Rectal smooth muscle tissue (tissue), 1 donor: Measurements from ENCODE around the gene PTPRG.
"Not testable (repeated sequence)": the region's sequence is repeated elsewhere in the genome, so short reads cannot be mapped to it uniquely, and the experiment has no call there.

Source experiments
- H3K27ac ChIP-seq: one replicate; pipeline ENCODE4 v1.7.0; 2013; ENCODE audit warnings: low read depth, low read length, inconsistent platforms
- H3K27me3 ChIP-seq: one replicate; pipeline ENCODE4 v1.7.0; 2013; ENCODE audit warnings: low read length; ENCODE audit not compliant: control insufficient read depth, insufficient read depth
- H3K36me3 ChIP-seq: one replicate; pipeline ENCODE4 v1.7.0; 2013; ENCODE audit warnings: low read length; ENCODE audit not compliant: control insufficient read depth, insufficient read depth
- H3K4me1 ChIP-seq: one replicate; pipeline ENCODE4 v1.7.0; 2013; ENCODE audit warnings: low read length; ENCODE audit not compliant: control insufficient read depth, insufficient read depth
- H3K4me3 ChIP-seq: one replicate; pipeline ENCODE4 v1.7.0; 2013; ENCODE audit warnings: low read length
- H3K9ac ChIP-seq: one replicate; pipeline ENCODE4 v1.7.0; 2013; ENCODE audit warnings: low read length

The PTPRG gene

GRCh38 chr3:61812517-61812916, 251.1 kb downstream of the PTPRG start:
- Histone ChIP-seq H3K36me3 (no peaks in the 10 kb centered on the region), H3K9ac (no peak overlapping the region), H3K4me3 (no peak overlapping the region), H3K4me1 (peaks cover 44% of the 10 kb centered on the region), H3K27ac (no peak overlapping the region), H3K27me3 (no peaks in the 10 kb centered on the region)

GRCh38 chr3:61813636-61814035, 252.3 kb downstream of the PTPRG start:
- Histone ChIP-seq H3K36me3 (no peaks in the 10 kb centered on the region), H3K9ac (no peak overlapping the region), H3K27ac (no peak overlapping the region), H3K4me1 (peaks cover 33% of the 10 kb centered on the region), H3K4me3 (no peak overlapping the region), H3K27me3 (no peaks in the 10 kb centered on the region)

- no peaks in the 10 kb centered on the region for H3K27me3 ChIP-seq
- no peak overlapping the region for H3K9ac ChIP-seq
- H3K27ac ChIP-seq = no peak overlapping the region
These were observed 253.3 kb downstream of the PTPRG start for GRCh38 chr3:61814674-61815073.

GRCh38 chr3:61816304-61816703, 254.9 kb downstream of the PTPRG start:
- peaks cover 11% of the 10 kb centered on the region for H3K4me1 ChIP-seq
- H3K27ac ChIP-seq, H3K27me3 ChIP-seq, H3K4me3 ChIP-seq, H3K36me3 ChIP-seq, H3K9ac ChIP-seq: not testable (repeated sequence)

More at GRCh38 chr3:61814674-61815073, 253.3 kb downstream of the PTPRG start:
- Histone ChIP-seq H3K36me3 (no peaks in the 10 kb centered on the region), H3K4me3 (no peak overlapping the region), H3K4me1 (peaks cover 26% of the 10 kb centered on the region)

GRCh38 chr3:61819861-61820260, 258.5 kb downstream of the PTPRG start:
- Histone ChIP-seq H3K36me3 (no peaks in the 10 kb centered on the region), H3K9ac (no peak overlapping the region), H3K27me3 (no peaks in the 10 kb centered on the region), H3K27ac (no peak overlapping the region), H3K4me3 (no peak overlapping the region), H3K4me1 (peaks cover 8% of the 10 kb centered on the region)

GRCh38 chr3:61820306-61820992, 259.1 kb downstream of the PTPRG start:
- Histone ChIP-seq H3K9ac (no peak overlapping the region), H3K4me3 (no peak overlapping the region), H3K27ac (no peak overlapping the region), H3K4me1 (peaks cover 8% of the 10 kb centered on the region), H3K36me3 (no peaks in the 10 kb centered on the region), H3K27me3 (no peaks in the 10 kb centered on the region)

GRCh38 chr3:61821823-61822251, 260.5 kb downstream of the PTPRG start:
- peak overlapping the region; percentile 16 for H3K27ac ChIP-seq
- H3K4me3 ChIP-seq = no peak overlapping the region
- H3K4me1 ChIP-seq = peaks cover 9% of the 10 kb centered on the region
- no peak overlapping the region for H3K9ac ChIP-seq
- no peaks in the 10 kb centered on the region for H3K27me3 ChIP-seq
- H3K36me3 ChIP-seq = no peaks in the 10 kb centered on the region

GRCh38 chr3:61822588-61822987, 261.2 kb downstream of the PTPRG start:
- Histone ChIP-seq H3K27ac (peak overlapping the region; percentile 16), H3K4me1 (peaks cover 12% of the 10 kb centered on the region), H3K9ac (no peak overlapping the region), H3K36me3 (no peaks in the 10 kb centered on the region), H3K4me3 (no peak overlapping the region), H3K27me3 (no peaks in the 10 kb centered on the region)

GRCh38 chr3:61824553-61825135, 263.3 kb downstream of the PTPRG start:
- Histone ChIP-seq H3K4me3 (no peak overlapping the region), H3K9ac (no peak overlapping the region), H3K4me1 (peaks cover 12% of the 10 kb centered on the region), H3K36me3 (no peaks in the 10 kb centered on the region), H3K27ac (no peak overlapping the region), H3K27me3 (no peaks in the 10 kb centered on the region)

- H3K4me3 ChIP-seq = no peak overlapping the region
- H3K36me3 ChIP-seq = no peaks in the 10 kb centered on the region
- H3K27ac ChIP-seq = no peak overlapping the region
- H3K4me1 ChIP-seq = peaks cover 12% of the 10 kb centered on the region
- H3K27me3 ChIP-seq = no peaks in the 10 kb centered on the region
- no peak overlapping the region for H3K9ac ChIP-seq
These were observed 264.8 kb downstream of the PTPRG start for GRCh38 chr3:61826161-61826560.

- Histone ChIP-seq H3K4me1 (peaks cover 4% of the 10 kb centered on the region), H3K27ac (no peak overlapping the region), H3K4me3 (no peak overlapping the region), H3K36me3 (no peaks in the 10 kb centered on the region), H3K27me3 (no peaks in the 10 kb centered on the region), H3K9ac (no peak overlapping the region)
These were observed 267.0 kb downstream of the PTPRG start for GRCh38 chr3:61828184-61828874.

GRCh38 chr3:61828880-61829721, 267.7 kb downstream of the PTPRG start:
- no peaks in the 10 kb centered on the region for H3K27me3 ChIP-seq
- H3K4me3 ChIP-seq = no peak overlapping the region
- H3K9ac ChIP-seq = no peak overlapping the region
- peak overlapping the region; percentile 28 for H3K27ac ChIP-seq
- peaks cover 4% of the 10 kb centered on the region for H3K4me1 ChIP-seq
- no peaks in the 10 kb centered on the region for H3K36me3 ChIP-seq
